Stimulated activated CD4-positive, alpha-beta T cell treated with anti-CD3 and anti-CD28 coated beads, Interleukin-1b, Interleukin-23, amount 100 ng/mL, for 1 hour (primary cell): Measurements from ENCODE around the gene CBX1.
A peak's percentile ranks its signal among the peaks of the same experiment; 100 is the strongest.

Experiments used
- DNase-seq, 2 donors: peaks; one replicate each; pipeline ENCODE4 v3.0.0-alpha.2; 2020; ENCODE audit warnings: low read depth in 2 of 2

Gene CBX1

DNA sequence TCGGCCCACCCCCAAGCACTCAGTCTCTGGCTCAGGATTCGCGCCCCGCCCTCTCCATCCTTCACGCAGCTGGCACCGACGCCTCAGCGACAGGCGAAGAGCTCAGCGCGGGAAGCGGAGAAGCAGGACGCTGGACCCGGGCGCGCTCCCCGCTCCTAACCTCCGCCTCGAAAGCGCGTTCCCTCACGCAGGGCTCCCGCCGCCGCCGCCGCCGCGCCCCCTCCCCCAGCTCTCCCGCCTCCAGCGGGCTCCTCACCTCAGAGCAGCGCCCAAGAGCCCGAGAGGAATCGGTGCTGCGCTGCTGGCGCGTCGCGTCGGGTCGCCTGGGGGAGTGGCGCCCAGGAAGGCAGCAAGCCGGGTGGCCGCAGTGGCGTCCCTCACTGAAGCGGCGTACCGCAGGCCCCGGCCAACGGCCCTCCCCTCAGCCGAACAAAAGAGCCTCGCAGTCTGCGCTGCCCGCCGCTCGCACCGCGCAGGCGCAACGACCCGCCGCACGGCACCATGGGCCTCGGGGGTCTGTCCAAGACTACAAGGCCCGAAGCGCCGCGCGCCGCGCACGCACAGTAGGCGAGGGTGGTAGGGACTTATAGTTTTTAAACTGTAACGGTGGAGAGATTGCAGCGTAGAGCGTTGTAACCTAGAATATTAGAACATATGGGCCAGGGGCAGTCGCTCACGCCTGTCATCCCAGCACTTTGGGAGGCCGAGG lies at the start of gene CBX1:
TSS of gene CBX1 (minus strand) at position 467 of the 709 bp plus-strand sequence. CDS start 24,474 bp downstream, outside the sequence.
- peak; percentile 84 to 87 for DNase-seq

DNA sequence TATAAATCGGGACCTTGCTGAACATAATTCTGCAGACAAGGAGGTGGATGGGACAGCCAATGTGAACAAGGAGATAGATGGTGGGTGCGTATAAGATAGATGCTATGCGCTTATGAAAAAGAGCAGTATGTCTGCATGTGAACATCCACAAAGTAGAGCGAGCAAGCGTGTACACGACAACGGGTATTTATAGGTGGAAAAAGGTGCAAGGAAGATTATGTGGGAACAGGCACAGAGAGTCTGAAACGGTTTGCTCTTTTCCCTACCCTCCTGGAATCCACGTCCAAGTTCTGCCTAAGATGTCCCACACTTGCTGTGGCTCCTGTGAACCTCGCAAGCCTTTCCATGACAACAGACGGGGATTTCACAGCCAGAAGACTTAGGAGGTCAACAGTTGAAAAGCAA lies 49.3 kb upstream of the CBX1 start:
- DNase-seq = no peak

DNA sequence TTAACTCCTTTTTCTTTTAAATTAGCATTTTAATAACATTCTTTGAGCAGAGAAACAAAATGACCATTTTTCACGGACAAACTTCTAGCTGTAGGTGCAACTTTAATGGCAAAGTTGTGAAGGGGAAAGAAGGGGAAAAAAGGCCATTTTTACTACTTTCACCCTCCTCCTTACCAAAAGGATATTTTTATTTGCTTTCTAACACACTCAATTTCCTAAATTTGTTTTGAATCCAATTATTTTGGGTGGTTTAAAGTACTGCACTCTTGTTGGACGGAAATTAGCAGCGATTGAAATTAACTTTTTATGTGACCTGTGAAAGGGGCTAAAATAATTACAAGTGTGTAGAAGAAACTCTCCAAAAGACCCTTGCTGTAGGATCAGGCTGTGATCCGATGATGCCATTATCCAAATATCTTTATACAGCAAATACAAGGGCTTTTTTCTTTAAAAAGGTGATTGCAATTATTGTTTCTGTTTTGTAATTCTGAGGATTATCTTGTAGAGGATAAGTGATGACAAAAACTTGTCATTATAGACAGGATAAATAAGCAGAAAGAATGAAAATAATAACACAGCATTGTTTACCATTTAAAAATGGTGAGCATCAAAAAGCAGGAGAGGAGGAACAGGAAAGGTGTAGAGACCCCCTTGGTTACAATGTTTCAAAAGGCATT lies 48.6 kb upstream of the CBX1 start:
- no peak for DNase-seq

DNA sequence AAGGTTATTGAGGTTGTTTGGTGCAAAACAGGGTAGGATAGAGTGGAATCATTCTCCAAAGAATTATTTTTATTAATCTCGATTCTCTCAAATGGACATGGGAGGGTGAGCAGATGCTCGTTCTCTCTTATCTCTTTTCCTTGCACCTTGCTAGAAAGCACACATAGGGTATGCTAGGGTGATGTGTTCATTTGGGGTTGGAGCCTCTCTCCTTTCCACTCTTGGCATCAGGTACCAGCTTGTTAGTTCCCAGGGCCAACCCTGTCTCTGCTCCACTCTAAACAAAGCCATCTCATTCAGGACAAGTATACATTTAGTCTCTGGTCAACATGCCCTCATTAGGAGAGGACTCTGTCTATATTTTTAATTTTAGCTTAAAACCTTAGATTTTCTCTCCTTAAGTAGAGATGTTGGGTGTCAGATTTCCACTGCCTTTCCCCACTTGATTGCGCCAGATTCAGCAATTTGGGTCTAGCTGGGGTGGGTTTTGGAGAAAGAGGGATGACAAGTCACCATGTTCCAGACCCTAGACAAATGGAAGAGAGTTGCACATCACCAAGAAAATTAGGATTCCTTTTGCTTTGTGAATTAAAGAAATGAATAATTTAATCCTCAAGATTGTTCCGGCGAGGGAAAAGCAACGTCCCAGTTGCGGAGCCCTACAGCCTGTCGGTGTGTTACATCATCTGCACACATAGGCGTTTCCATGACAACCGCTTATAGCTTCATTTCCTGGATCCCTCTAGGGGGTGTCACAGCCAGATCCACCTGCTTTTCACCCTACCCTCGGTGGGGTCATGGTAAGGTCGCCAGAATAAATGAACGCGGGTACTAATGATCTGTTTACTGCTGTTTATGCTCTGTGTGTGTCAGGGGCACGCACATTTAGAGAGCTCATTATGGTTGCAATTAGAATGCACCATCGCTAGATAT lies 47.8 kb upstream of the CBX1 start:
- DNase-seq = no peak

DNA sequence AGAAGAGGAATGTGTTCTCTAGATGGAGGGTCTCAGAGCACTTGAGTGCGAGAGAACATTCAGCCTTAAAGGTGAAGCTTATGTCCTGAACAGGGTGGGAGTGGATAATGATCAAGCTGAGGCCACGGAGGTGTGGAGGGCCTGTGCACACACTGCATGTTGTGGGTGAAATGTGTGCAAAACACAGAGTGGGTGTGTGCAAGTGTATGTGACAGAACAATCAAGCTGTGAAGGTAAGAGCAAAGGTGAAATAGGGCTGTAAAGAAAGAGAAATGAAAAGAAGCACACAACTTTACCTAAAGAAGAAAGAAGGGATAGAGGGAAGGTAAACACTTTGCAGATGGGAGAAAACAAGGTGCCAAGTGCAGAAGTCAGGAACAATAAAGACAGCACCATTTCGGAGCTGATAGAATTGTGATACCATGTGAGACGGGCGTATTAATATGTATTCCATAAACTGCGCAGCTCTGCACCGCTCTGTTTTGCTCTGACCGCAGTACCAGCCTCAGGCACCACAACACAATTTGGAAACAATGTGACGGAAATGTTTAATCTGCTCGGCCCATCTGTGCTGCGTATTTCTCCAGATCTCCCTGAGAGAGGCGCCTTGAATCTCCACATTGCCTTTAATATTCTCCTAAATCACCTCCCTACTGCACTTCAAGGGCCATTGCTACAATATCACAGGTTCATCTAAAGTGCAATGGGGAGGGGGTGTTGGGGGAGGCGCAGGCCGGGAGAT lies 46.9 kb upstream of the CBX1 start:
- DNase-seq = no peak

DNA sequence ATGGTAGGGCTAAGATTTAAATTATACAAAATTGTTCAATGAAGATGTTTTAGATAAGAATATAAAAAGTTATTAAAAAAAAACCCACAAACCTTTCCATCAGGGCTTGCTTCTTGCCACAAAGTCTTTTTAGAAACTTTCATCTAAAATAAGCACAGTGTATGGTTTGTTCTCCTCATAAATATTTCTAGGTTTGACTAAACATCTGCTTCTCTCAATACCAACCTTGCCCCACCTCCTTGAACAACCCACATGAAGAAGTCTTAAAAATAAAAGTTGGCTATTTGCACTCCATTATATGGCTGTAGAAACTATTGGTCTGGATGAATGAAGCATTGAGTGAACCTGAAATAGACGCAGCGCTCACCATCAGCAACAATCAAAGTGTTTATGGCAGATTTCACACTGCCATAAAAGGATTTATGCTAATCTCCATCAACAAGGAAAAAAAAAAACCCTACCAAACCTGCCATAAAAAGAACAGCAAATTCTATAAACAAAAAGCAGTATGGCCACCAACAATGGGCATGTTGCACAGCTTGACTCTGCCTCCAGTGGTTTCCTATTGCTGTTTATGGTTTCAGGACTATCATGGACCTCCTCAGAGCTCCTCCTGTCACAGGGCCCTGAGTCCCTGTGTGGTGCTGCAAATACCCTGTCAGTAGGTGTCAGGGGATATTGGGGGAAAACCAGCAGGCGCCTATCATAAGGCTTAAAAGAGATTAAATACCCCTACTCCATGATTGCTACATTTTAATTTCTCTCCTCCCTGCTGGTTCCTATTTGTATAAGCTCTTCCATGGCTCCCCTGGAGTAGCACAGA lies 43.9 kb upstream of the CBX1 start:
- no peak for DNase-seq

DNA sequence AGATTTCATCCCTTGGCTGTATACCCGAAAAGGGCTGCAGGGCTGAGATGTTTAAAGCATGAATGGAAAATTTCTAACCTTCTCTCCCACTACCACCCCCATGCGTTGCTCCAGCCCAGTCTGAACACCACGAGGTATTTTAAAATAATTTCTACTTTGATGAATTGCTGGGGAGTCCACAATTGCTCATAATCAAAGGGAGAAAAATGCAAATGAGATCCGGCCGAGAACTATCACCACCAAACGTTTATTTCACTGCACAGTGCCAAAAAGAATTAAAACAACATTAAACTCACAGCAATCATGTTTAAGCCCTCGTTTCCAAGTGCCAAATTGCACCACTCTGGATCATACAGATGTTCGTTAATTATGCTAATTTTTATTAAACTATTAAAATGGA lies 43.0 kb upstream of the CBX1 start:
- DNase-seq = no peak

DNA sequence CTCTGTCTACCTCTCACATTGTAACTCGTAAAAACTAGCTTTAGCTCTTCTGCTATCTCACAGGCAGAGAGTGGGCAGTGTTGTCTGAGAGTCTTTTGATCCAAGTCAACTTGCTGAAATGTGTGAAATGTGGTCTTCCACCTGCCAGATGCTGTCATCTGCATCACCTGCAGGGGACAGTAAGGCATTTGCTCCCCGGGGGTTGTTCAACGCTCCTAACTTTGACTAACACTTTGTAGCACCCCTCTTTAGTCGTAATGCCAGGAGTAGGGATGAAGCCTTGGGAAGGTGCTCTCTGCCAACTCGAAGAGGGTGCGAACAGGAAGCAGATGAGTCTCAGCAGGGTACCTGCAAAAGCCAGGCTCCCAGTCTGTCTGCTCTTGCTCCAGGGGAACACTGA lies 42.4 kb upstream of the CBX1 start:
- no peak for DNase-seq

DNA sequence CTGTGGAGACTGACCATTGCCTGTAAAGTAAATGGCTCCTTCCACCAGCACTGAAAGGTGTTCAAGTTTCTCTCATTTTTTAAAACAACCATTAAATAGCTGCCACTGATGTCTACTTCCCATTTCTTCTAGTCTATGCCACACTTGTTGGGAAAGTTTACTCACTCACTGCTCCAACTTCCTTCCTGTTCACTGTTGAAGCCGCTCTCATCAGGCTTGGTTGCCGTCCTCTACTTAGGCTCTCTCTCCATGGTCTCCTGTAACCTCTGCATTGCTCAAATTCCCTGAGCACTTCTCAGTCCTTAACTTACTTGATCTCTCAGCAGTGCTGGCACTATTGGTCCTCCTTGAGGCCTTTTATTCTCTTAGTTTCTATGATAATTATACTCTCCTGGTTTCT lies 38.7 kb upstream of the CBX1 start:
- DNase-seq = no peak

DNA sequence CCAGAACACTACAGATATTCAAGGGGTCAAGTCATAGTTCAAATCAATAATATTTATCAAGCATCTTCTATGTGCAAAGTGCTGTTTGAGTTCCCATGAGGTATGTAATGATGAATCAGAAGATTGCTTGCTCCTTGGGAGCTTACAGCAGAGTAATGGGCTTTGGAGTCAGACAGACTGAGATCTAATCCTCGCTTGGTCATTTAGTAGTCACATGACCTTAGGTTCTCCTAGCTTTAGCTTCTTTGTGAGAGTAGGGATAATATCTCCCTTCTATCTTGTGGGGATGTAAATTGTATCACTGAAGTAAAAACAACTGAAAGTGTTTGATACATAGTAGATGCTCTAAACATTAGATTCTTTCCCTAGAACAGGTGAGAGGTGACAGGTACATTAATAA lies 36.4 kb upstream of the CBX1 start:
- DNase-seq = no peak

DNA sequence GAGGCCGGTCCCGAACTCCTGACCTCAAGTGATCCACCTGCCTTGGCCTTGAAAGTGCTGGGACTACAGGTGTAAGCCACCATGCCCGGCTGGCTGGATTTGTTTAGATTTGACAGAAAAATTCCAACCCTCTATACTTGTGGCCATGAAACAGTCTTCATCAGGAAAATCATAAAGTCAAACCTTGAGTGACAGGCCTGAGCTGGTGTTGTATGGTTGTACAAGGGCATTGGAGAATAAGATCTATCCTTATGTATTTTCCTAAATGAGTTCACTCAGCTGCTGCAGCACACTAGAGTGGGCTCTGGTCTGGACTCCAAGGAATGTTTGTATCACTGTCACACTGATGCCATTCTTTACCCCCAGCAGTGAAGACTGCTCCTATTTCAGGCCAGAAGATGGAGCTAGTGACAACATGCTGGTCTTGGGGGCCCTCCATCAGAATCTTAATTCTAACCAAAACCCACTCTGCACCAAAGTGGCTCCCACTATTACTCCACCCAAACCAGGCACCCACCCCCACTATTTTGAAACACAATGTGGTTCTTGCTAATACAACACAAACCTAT lies 33.7 kb upstream of the CBX1 start:
- no peak for DNase-seq

DNA sequence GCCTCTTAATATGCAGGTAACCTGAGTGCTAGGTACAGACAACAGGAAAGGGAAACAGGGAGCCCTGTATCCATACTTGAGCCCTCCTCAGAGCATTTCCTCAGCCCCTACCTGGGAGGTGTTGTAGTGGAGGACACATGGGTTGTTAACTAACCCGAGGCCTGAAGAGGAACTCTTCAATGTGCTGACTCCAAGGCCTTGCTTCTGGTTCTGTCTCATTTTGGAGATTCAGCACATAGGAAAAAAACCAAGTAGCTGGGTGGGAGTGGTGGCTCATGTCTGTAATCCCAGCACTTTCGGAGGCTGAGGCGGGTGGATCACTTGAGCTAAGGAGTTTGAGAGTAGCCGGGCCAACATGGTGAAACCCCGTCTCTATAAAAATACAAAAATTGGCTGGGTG lies 31.1 kb upstream of the CBX1 start:
- no peak for DNase-seq

DNA sequence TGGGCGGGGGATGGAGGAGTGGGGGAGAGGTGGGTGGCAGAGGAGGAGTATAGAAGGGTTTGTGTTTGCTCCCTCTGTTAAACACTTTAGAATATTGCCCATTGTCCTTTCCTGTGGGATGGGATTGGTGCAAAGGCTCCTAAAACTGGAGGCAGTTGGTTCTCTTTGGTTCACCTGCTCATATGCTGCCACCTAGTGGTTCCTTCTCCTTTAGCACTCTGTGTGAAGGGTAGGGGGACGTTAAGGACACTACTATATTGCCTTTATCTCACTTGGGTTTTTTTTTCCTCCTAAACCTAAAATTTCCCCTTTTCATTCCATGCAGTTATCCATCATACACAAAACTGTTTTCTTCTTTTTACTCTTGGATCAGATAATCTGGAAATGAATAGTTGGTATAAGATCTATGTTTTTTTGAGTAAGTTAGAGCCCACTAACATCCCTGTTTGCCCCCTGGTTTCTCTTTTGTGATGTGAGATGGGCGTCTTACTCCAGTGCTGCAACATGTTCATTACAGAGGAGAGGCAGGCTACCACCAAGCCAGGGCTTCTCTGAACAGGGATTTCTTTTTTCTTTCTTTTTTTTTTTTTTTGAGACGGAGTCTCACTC lies 30.0 kb upstream of the CBX1 start:
- no peak for DNase-seq

DNA sequence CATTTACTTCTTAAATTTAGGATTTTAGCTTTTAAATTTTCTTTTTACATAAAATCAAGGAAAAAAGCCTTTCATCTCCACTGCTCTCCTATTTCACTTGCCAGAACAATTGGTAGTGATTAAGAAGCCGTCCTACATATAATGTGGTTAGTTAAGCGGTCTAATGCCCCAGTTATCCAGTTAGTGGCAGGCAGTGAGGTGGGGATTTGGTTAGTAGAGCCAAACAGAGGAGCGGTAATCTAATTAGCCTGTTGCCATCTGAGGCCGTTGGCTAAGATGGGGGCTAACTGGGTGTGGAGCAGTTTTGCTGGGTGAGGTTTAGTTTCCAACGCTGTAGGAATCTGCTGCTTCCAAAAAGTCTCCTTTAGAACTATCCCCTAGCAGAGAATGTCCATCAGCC lies 28.7 kb upstream of the CBX1 start:
- no peak for DNase-seq

DNA sequence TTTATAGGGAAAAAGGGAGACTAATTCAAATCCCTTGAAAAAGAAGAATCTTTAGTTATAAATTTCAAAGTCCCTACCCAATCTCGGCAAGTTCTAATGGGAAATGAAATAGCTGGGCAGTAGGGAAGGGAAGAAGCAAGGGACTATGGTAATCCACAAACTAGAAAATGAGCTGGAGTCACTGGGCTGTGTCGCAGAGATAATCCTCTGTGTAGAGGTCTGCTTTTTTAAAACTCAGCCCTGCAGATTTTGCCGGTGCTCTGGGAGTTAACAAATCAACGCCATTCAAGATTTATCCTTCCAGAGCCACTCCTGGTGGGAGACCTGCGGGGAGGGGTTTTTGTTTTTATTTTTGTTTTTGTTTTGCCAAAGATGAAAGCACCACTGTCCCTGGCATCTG lies 27.1 kb upstream of the CBX1 start:
- DNase-seq = no peak

DNA sequence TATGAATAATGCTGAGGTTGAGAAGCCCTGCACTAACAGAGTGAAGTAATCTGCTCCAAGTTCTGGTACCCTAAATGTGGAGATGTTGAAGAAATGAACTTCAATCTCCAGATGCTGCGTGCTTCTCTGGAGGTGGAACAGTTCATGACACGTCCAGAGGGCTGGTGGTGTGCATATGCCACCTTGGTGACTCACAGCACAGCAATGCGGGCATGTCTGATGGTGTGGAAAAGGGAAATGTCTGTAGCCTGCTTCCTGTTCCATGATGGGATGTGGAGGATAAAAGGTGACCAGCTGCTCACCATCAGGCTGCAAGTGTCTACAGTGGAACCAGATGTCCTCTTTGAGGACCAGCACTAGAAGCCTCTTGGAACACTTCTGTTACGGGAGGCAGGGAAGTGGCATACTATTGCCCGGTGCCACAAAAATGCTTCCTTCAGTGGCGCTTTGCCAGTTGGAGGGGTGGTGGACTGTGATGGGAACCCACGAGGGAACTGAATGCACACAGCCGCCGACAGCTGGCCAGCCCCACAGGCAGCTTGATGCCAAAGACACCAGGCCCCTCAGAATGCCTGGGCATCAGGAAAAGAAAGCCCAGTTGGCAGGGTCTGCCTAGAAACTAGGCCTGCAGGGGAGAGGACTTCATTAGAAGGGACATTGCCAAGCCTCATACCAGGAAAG lies 26.2 kb upstream of the CBX1 start:
- no peak for DNase-seq

DNA sequence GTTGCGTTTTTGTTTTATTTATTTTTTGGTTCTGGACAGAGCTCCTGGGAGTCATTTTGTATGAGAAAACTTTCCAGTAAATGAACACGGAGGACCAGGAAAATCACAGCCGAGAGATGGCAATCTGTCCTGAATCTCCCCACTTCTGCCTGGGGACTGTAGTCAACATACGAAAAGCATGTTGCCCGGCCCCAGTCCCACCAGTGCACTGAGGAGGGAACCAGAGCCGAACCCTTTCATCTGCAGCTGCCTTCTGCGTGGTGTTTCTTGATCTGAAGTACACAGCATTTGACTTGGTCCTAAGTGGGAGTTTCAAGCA lies 25.2 kb upstream of the CBX1 start:
- no peak for DNase-seq

DNA sequence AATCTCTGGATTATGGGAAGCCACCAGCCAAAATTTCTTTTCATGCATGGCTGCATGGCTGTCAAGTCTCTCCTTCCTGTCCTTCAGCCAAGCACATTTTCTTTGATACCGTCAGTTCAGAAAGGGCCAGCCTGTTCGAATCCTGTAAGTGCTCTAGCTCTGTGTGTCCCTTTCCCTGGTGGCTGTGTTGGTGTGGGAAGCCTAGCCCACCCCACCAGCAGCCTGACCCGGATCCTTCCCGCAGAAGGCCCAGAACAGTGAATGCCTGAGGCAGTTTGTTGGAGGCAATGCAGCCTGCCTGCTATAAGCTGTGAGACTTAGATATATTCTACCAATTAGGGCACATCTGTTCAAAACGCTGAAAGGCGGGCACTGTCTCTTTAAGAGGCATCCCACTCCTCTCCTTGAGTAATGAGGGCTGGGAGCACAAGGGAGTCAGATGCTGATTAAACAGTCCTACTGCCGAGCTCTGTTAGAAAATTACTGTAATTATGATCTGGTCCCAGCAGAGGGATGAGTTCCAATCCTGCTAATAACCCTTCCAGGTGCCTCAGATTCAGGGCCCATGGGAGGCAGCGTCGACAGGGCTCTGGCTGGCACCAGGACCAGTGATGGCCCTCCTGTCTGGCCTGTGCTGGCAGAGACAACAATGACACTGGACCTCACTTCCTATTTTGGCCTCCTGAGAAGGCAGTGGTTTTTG lies 24.7 kb upstream of the CBX1 start:
- no peak for DNase-seq

DNA sequence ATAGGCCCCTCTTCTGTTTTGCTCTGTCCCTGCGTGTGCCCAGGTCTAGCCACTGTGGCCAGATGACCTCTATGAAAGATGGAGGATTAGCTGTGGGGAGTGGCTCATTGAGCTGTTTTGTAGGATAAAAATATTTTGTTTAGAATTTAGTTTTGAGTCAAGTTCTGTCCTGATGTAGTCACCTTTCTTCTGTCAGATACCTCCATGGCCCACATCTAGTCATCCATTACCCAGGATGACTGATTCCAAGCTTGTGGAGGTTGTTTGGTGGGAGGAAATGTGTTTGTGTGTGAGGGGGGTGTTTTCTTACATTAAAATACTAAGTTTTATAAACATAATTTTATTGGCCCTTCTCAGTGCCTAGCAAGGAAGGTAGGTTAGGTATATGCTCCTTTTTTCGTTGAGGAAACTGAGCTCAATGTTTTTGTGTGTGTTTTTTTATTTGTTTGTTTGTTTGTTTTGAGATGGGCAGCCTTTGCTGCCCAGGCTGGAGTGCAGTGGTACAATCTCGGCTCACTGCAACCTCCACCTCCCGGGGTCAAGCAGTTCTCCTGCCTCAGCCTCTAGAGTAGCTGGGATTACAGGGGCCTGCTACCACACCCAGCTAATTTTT lies 22.6 kb upstream of the CBX1 start:
- no peak for DNase-seq
